K562 (cell line): ENCODE measurements around the gene AP1B1. TPM values are rescaled to one million over a fixed set of nuclear protein-coding genes. Genes with fewer than 3 reads are reported as not detected.

Experiments used
- ATAC-seq: fragments of 200-7000 bp; cut with Tn5 transposase; 3 replicates; pipeline ENCODE4 v1.9.1; 2020; ENCODE audit warnings: moderate library complexity
- BruUV-seq: library from RNA; stranded (reverse); fragments of 400-500 nt; replicated peaks from 2 replicates; lab custom pipeline; 2021; lab: Mats Ljungman, UMichigan
- CTCF ChIA-PET: fragments of 300-600 bp; formaldehyde crosslinking; extraction: SDS; loops from one replicate; lab custom pipeline; 2021; ENCODE audit warnings: low intra/inter-chr PET ratio; lab: Yijun Ruan, JAX
- POLR2A ChIA-PET: fragments of 300-600, 350-650 bp; sonication (Branson Sonifier 250); formaldehyde crosslinking; extraction: SDS; loops from one replicate; lab custom pipeline; 2021; ENCODE audit warnings: antibody characterized with exemption, inconsistent platforms; lab: Yijun Ruan, JAX
- DNase-seq, 4 experiments: peaks; one replicate each; pipeline versions ENCODE4 v3.0.0 to v3.0.0-alpha.2; 2011 to 2018; ENCODE audit warnings: low spot score in 3 of 4, mixed read lengths in 3 of 4; ENCODE audit errors: extremely low read depth in 1 of 4
- FAIRE-seq: peaks from 2 replicates; lab custom pipeline; 2011; peaks lifted over from hg19 to GRCh38; lab: Jason Lieb, UNC
- H2AFZ ChIP-seq: 2 replicates; pipeline ENCODE4 v1.6.0; 2011; ENCODE audit warnings: low read depth, low read length, control low read depth, inconsistent platforms
- H3K27ac ChIP-seq: fragments of 200-600 bp; 3 replicates; pipeline ENCODE4 v1.8.0; 2011; ENCODE audit warnings: low read depth, mild to moderate bottlenecking, control low read depth, inconsistent platforms, low read length, moderate library complexity, mixed read lengths; ENCODE audit errors: extremely low read depth
- H3K27me3 ChIP-seq, 2 experiments: fragments of 300-600 bp in 1 of 2; 2 replicates in 1 of 2; 3 replicates in 1 of 2; pipeline versions ENCODE4 v1.6.0 to v1.8.0; 2011; ENCODE audit warnings: inconsistent platforms in 2 of 2, low read length in 2 of 2, mild to moderate bottlenecking in 1 of 2, mixed read lengths in 1 of 2, moderate library complexity in 1 of 2; ENCODE audit not compliant: control insufficient read depth in 2 of 2, insufficient read depth in 2 of 2
- H3K36me3 ChIP-seq: fragments of 300-600 bp; 3 replicates; pipeline ENCODE4 v1.8.0; 2011; ENCODE audit warnings: mild to moderate bottlenecking, low read length, inconsistent platforms; ENCODE audit not compliant: control insufficient read depth, insufficient read depth
- H3K4me1 ChIP-seq, 2 experiments: fragments of 200-600 bp in 1 of 2; replicated peaks in 1 of 2; 2 replicates in 1 of 2; 3 replicates in 1 of 2; pipeline versions ENCODE4 v1.5.1 to v1.8.0; 2011; ENCODE audit warnings: inconsistent platforms in 2 of 2, low read length in 2 of 2, mild to moderate bottlenecking in 1 of 2, mixed read lengths in 1 of 2, moderate library complexity in 1 of 2; ENCODE audit not compliant: control insufficient read depth in 2 of 2, insufficient read depth in 2 of 2
- H3K4me2 ChIP-seq: 2 replicates; pipeline ENCODE4 v1.6.1; 2011; ENCODE audit warnings: low read length, control low read depth, inconsistent platforms, mixed read lengths; ENCODE audit not compliant: insufficient read depth
- H3K4me3 ChIP-seq: fragments of 200-600 bp; sonication (generic), shearing (Covaris generic); 2 replicates; pipeline ENCODE4 v1.5.1; 2016; ENCODE audit warnings: control low read depth, inconsistent platforms
- H3K79me2 ChIP-seq: fragments of 200-600 bp; 3 replicates; pipeline ENCODE4 v1.8.0; 2011; ENCODE audit warnings: low read length, inconsistent platforms; ENCODE audit not compliant: control insufficient read depth, insufficient read depth
- H3K9ac ChIP-seq, 2 experiments: 2 replicates each; pipeline versions ENCODE4 v1.6.0 to v1.6.1; 2011; ENCODE audit warnings: low read depth in 2 of 2, low read length in 2 of 2, control low read depth in 1 of 2, inconsistent platforms in 1 of 2, mild to moderate bottlenecking in 1 of 2, mixed read lengths in 1 of 2; ENCODE audit not compliant: insufficient read depth in 1 of 2
- H3K9me1 ChIP-seq: one replicate; pipeline ENCODE4 v1.6.0; 2011; ENCODE audit warnings: inconsistent platforms, mild to moderate bottlenecking, low read length, moderate library complexity; ENCODE audit not compliant: control insufficient read depth, insufficient read depth
- H3K9me3 ChIP-seq: replicated peaks from 2 replicates; pipeline ENCODE4 v1.5.1; 2011; ENCODE audit warnings: low read depth, low read length, inconsistent platforms; ENCODE audit not compliant: control insufficient read depth, insufficient read depth
- H4K20me1 ChIP-seq: replicated peaks from 2 replicates; pipeline ENCODE4 v1.6.1; 2011; ENCODE audit warnings: low read length, inconsistent platforms, mixed read lengths; ENCODE audit not compliant: control insufficient read depth, insufficient read depth
- ETV5 ChIP-seq: sonication (generic); formaldehyde crosslinking; IDR thresholded peaks from 2 replicates; pipeline ENCODE4 v1.4.0; 2020; ENCODE audit warnings: low read depth, mild to moderate bottlenecking, missing genetic modification reagents
- GATA2 ChIP-seq: sonication (generic); formaldehyde crosslinking; IDR thresholded peaks from 2 replicates; pipeline ENCODE4 v1.4.0; 2020; ENCODE audit warnings: mild to moderate bottlenecking, missing genetic modification reagents
- HNRNPL ChIP-seq: fragments of 200-400 bp; formaldehyde crosslinking; IDR thresholded peaks from 2 replicates; pipeline ENCODE4 v1.6.1; 2017; ENCODE audit warnings: low read depth, mild to moderate bottlenecking, low read length
- NR2C1 ChIP-seq, 2 experiments: fragments of 450-650 bp; IDR thresholded peaks; 2 replicates each; pipeline ENCODE4 v1.6.1; 2017; ENCODE audit warnings: mild to moderate bottlenecking in 2 of 2, antibody characterized with exemption in 1 of 2, inconsistent platforms in 1 of 2, missing compliant biosample characterization in 1 of 2, missing genetic modification characterization in 1 of 2
- NR2C2 ChIP-seq, 2 experiments: fragments of 200-800 bp in 1 of 2; sonication (Bioruptor generic) in 1 of 2; sonication (generic) in 1 of 2; formaldehyde crosslinking in 1 of 2; IDR thresholded peaks; 2 replicates each; pipeline versions ENCODE4 v1.6.1 to v1.8.0; 2016 to 2022; ENCODE audit warnings: mild to moderate bottlenecking in 1 of 2, missing compliant biosample characterization in 1 of 2, missing genetic modification characterization in 1 of 2, missing genetic modification reagents in 1 of 2
- NR3C1 ChIP-seq: sonication (generic); formaldehyde crosslinking; IDR thresholded peaks from 2 replicates; pipeline ENCODE4 v1.8.1; 2022; ENCODE audit warnings: missing genetic modification reagents
- PCBP1 ChIP-seq: fragments of 200-400 bp; formaldehyde crosslinking; IDR thresholded peaks from 2 replicates; pipeline ENCODE4 v1.6.1; 2018; ENCODE audit warnings: mild to moderate bottlenecking, low read depth, low read length; ENCODE audit not compliant: poor library complexity, severe bottlenecking
- POLR2G ChIP-seq: fragments of 200-400 bp; formaldehyde crosslinking; IDR thresholded peaks from 2 replicates; pipeline ENCODE4 v1.6.1; 2017; ENCODE audit warnings: low read depth, mild to moderate bottlenecking, antibody characterized with exemption, low read length, moderate library complexity
- ZKSCAN8 ChIP-seq: fragments of 200-800 bp; sonication (Bioruptor generic); IDR thresholded peaks from 2 replicates; pipeline ENCODE4 v1.6.1; 2016; ENCODE audit warnings: missing genetic modification characterization, missing compliant biosample characterization
- WGBS: fragments of 100-300 bp; shearing (Covaris generic); methylation state at CpG from one replicate; pipeline ENCODE4 v1.1.6; 2016; ENCODE audit warnings: low coverage, mixed read lengths; ENCODE audit not compliant: insufficient coverage; ENCODE audit errors: missing lambda C conversion rate; 5-methylcytosine and 5-hydroxymethylcytosine counted together
- in situ Hi-C: fragments of 300-500 bp; cut with MboI; formaldehyde crosslinking; loops from 4 replicates; pipeline ENCODE4 v1.15.0; 2018; ENCODE audit warnings: inconsistent platforms, mixed read lengths
- intact Hi-C: fragments of 100-400 bp; cut with micrococcal nuclease; formaldehyde crosslinking; loops from 2 replicates; pipeline ENCODE4 v1.14.2; 2022
- polyA plus RNA-seq, 8 experiments: library from polyadenylated mRNA; depleted of rRNA in 4 of 8; stranded (reverse) in 5 of 8; unstranded in 3 of 8; fragments of >200 nt; fragmentation: Nextera tagmentation in 2 of 8; fragmentation: Illumina TruSeq in 1 of 8; extraction: Ambion mirVana in 2 of 8; extraction: Trizol in 1 of 8; gene quantifications; 2 replicates each; pipeline versions ENCODE4 v1.2.1 to v1.2.3, GENCODE V29; 2011 to 2014; ENCODE audit warnings: inconsistent platforms in 1 of 8, missing spikeins in 1 of 8
- total RNA-seq, 7 experiments: library from RNA; depleted of rRNA in 6 of 7; stranded (reverse); fragments of >200 nt in 6 of 7; fragmentation: Illumina TruSeq in 2 of 7; extraction: Trizol in 2 of 7; gene quantifications; 2 replicates each; pipeline versions ENCODE4 v1.2.1 to v1.2.3, GENCODE V29; 2011 to 2021; ENCODE audit warnings: low replicate concordance in 1 of 7
- TF ChIP-seq, protein P1 (sequence below): sonication (generic); formaldehyde crosslinking; IDR thresholded peaks from 2 replicates; pipeline ENCODE4 v1.8.0; 2022; ENCODE audit warnings: mild to moderate bottlenecking, missing genetic modification reagents, borderline replicate concordance
- TF ChIP-seq, protein P2 (sequence below): sonication (generic); formaldehyde crosslinking; IDR thresholded peaks from 2 replicates; pipeline ENCODE4 v1.9.0; 2022; ENCODE audit warnings: mild to moderate bottlenecking, missing genetic modification reagents

The AP1B1 gene
- total and polyA plus RNA-seq, 9 of the 15 experiments (the other 6 are each of a cell fraction or from before 2014, with no cell fraction given) = 1.2 to 60.9 (median 30.1) TPM

DNA sequence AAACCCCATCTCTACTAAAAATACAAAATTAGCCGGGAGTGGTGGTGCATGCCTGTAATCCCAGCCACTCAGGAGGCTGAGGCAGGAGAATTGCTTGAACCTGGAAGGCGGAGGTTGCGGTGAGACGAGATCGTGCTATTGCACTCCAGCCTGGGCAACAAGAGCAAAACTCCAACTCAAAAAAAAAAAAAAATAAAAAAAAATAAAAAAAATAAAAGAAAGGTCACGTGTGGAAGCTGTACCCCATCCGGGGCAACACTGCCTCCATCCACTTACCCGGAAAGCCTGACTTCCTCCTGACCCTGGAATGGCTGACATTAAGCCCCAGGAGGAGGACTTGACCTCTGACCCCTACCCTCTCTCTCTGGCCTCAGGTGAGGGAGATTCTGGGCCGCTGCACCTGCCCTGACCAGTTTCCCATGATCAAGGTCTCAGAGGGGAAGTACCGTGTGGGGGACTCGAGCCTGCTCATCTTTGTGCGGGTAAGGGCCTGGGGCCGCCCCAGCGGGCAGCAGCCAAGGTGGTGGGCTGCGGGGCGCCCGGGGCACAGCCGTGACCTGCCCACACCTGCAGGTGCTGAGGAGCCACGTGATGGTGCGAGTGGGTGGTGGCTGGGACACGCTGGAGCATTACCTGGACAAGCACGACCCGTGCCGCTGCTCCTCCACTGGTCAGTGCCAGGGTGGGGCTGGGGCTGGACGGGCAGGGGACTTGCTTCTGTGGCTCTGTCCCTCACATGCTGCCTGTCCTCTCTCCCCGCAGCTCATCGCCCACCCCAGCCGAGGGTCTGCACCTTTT lies 78.1 kb downstream of the AP1B1 start:
- ATAC-seq = no peak

More for the DNA sequence above, 78.1 kb downstream of the AP1B1 start:
- TF ChIP-seq PCBP1 (peak; percentile 47), GATA2 (no peak), ZKSCAN8 (CRISPR knock-in tag) (no peak), NR3C1 (no peak), NR2C1 (IDR thresholded peaks at IDR 0.05) (peak; percentile 68), NR2C1 (tag; IDR thresholded peaks at IDR 0.05) (peak; percentile 72), ETV5 (CRISPR knock-in tag) (no peak), NR2C2 (CRISPR knock-in tag; IDR thresholded peaks at IDR 0.05) (peak; percentile 41; the same call in 1 of the 2 replicates), NR2C2 (tag; IDR thresholded peaks at IDR 0.05) (peak; percentile 44; the same call in 1 of the 2 replicates), POLR2G (0 out of 2 replicates have a peak, but pooled peaks have one; percentile 7), HNRNPL (0 out of 2 replicates have a peak, but pooled peaks have one; percentile 42)
- TF ChIP-seq, protein P1, sequence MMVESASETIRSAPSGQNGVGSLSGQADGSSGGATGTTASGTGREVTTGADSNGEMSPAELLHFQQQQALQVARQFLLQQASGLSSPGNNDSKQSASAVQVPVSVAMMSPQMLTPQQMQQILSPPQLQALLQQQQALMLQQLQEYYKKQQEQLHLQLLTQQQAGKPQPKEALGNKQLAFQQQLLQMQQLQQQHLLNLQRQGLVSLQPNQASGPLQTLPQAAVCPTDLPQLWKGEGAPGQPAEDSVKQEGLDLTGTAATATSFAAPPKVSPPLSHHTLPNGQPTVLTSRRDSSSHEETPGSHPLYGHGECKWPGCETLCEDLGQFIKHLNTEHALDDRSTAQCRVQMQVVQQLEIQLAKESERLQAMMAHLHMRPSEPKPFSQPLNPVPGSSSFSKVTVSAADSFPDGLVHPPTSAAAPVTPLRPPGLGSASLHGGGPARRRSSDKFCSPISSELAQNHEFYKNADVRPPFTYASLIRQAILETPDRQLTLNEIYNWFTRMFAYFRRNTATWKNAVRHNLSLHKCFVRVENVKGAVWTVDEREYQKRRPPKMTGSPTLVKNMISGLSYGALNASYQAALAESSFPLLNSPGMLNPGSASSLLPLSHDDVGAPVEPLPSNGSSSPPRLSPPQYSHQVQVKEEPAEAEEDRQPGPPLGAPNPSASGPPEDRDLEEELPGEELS = no peak
- TF ChIP-seq, protein P2, sequence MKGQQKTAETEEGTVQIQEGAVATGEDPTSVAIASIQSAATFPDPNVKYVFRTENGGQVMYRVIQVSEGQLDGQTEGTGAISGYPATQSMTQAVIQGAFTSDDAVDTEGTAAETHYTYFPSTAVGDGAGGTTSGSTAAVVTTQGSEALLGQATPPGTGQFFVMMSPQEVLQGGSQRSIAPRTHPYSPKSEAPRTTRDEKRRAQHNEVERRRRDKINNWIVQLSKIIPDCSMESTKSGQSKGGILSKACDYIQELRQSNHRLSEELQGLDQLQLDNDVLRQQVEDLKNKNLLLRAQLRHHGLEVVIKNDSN (CRISPR knock-in tag) = peak; percentile 30; the same call in 1 of the 2 replicates
- TF ChIP-seq, all 486 proteins: peak for 6
- POLR2A ChIA-PET = interaction anchor here (0.6 kb wide), 1 partner anchor 685 kb away, joined by 3 read pairs; no protein-coding TSS in a partner anchor
- 58% methylated on average over 11 of the region's 28 CpGs for WGBS
- FAIRE-seq = no peak
- in situ Hi-C loops = no loop called here
- DNase-seq = no peak
- H3K79me2 ChIP-seq = peaks cover 18% of the 10 kb centered on the region
- no TSS peak for BruUV-seq
- no peaks in the 10 kb centered on the region for H4K20me1 ChIP-seq
- no peak overlapping the region for H3K4me3 ChIP-seq
- H3K9me3 ChIP-seq = no peaks in the 10 kb centered on the region
- no peak overlapping the region for H3K27ac ChIP-seq
- CTCF ChIA-PET = no interaction called here
- H2AFZ ChIP-seq = no peak overlapping the region
- H3K27me3 ChIP-seq = no peaks in the 10 kb centered on the region
- intact Hi-C loops = no loop called here
- no peaks in the 10 kb centered on the region for H3K9me1 ChIP-seq
- H3K9ac ChIP-seq = peak overlapping the region in 1 of 2 experiments; percentile 72; a peak in 1 of 4 replicates
- H3K4me2 ChIP-seq = no peak overlapping the region
- peaks cover 9% of the 10 kb centered on the region; the same call in 1 of the 3 replicates for H3K36me3 ChIP-seq
- peaks cover 14 to 90% of the 10 kb centered on the region in 2 experiments; a peak in 4 of 5 replicates for H3K4me1 ChIP-seq
